CD8-positive, alpha-beta memory T cell (primary cell): ENCODE results near the gene RECQL5. TPM values are rescaled to one million over a fixed set of nuclear protein-coding genes. Genes with fewer than 3 reads are reported as not detected.

ENCODE experiments used
- CTCF ChIA-PET: fragments of 350-600 bp; sonication (Branson Sonifier 250); formaldehyde crosslinking; loops from one replicate; lab custom pipeline; 2021; ENCODE audit warnings: antibody characterized with exemption; lab: Charles Lee
- POLR2A ChIA-PET: fragments of 350-600 bp; sonication (Branson Sonifier 250); formaldehyde crosslinking; loops from one replicate; lab custom pipeline; 2021; ENCODE audit warnings: antibody characterized with exemption; lab: Charles Lee
- DNase-seq, 5 donors: peaks; one replicate each; pipeline versions ENCODE4 v3.0.0 to v3.0.0-alpha.2; 2020 to 2022; ENCODE audit warnings: mixed read lengths in 1 of 5
- H3K27ac ChIP-seq: one replicate; pipeline ENCODE4 v1.7.0; 2013; ENCODE audit warnings: low read depth, mild to moderate bottlenecking, low read length, moderate library complexity
- H3K27me3 ChIP-seq: 2 replicates; pipeline ENCODE4 v1.7.0; 2013; ENCODE audit warnings: low read length, mild to moderate bottlenecking; ENCODE audit not compliant: insufficient read depth, poor library complexity, severe bottlenecking
- H3K36me3 ChIP-seq: 2 replicates; pipeline ENCODE4 v1.7.0; 2013; ENCODE audit warnings: mild to moderate bottlenecking, low read length, moderate library complexity; ENCODE audit not compliant: insufficient read depth
- H3K4me1 ChIP-seq: 2 replicates; pipeline ENCODE4 v1.7.0; 2013; ENCODE audit warnings: mild to moderate bottlenecking, low read length, moderate library complexity; ENCODE audit not compliant: insufficient read depth
- H3K4me3 ChIP-seq: 2 replicates; pipeline ENCODE4 v1.7.0; 2013; ENCODE audit warnings: mild to moderate bottlenecking, low read length
- H3K9me3 ChIP-seq: 2 replicates; pipeline ENCODE4 v1.7.0; 2013; ENCODE audit warnings: mild to moderate bottlenecking, low read length
- H3K27ac Mint-ChIP-seq, 8 donors: one replicate each; pipeline ENCODE4 v1.8.0; 2020 to 2021; ENCODE audit warnings: mixed read lengths in 8 of 8, mild to moderate bottlenecking in 6 of 8, inconsistent platforms in 3 of 8, moderate library complexity in 3 of 8
- H3K27me3 Mint-ChIP-seq, 2 donors: one replicate each; pipeline ENCODE4 v1.8.0; 2020 to 2021; ENCODE audit warnings: mixed read lengths in 2 of 2, mild to moderate bottlenecking in 1 of 2, moderate library complexity in 1 of 2
- H3K36me3 Mint-ChIP-seq, 3 donors: one replicate each; pipeline ENCODE4 v1.8.0; 2020 to 2021; ENCODE audit warnings: mixed read lengths in 3 of 3, inconsistent platforms in 1 of 3, mild to moderate bottlenecking in 1 of 3
- H3K4me1 Mint-ChIP-seq, 3 donors: one replicate each; pipeline ENCODE4 v1.8.0; 2020 to 2021; ENCODE audit warnings: mixed read lengths in 3 of 3, inconsistent platforms in 1 of 3, mild to moderate bottlenecking in 1 of 3
- H3K4me3 Mint-ChIP-seq, 7 donors: one replicate each; pipeline ENCODE4 v1.8.0; 2020 to 2021; ENCODE audit warnings: mixed read lengths in 7 of 7, mild to moderate bottlenecking in 6 of 7, moderate library complexity in 4 of 7, inconsistent platforms in 2 of 7
- H3K9me3 Mint-ChIP-seq, 5 donors: one replicate each; pipeline ENCODE4 v1.8.0; 2020 to 2022; ENCODE audit warnings: mixed read lengths in 5 of 5, mild to moderate bottlenecking in 3 of 5, moderate library complexity in 2 of 5, inconsistent platforms in 1 of 5
- polyA plus RNA-seq: library from polyadenylated mRNA; unstranded; fragments of 300-500 nt; fragmentation: Illumina TruSeq; gene quantifications from one replicate; pipeline ENCODE4 v1.2.3, GENCODE V29; 2021
- total RNA-seq, 2 experiments: library from RNA; stranded (reverse); gene quantifications; one replicate each; pipeline ENCODE4 v1.2.3, GENCODE V29; 2021

RECQL5 gene
- total and polyA plus RNA-seq, 3 experiments from 2014 or later: 16.0 to 30.3 (median 28.5) TPM

DNA sequence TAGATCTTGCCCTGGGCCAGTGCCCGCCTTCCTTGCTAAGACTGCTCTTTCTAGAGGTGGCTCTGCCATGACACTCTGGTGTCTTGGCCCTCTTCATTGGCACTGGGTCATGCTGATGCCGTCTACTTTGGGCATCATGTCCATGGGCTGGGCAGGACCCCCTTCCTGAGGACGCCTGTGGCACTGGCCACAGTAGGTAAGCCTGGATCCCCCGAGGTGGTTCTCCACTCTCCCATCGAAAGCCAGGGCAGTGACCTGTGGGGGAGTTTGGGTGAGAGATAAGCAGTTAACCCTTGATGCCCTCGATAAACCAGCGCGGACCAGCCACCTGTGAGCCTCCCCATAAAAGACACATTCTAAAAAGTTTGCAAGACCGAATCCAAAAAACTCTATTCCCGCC, 34.3 kb upstream of the RECQL5 start:
- Histone ChIP-seq H3K4me1 (no peaks in the 10 kb centered on the region), H3K27me3 (no peaks in the 10 kb centered on the region), H3K27ac (no peak overlapping the region), H3K4me3 (no peak overlapping the region), H3K36me3 (peaks cover 63% of the 10 kb centered on the region), H3K9me3 (no peaks in the 10 kb centered on the region)
- POLR2A ChIA-PET: no interaction called here
- CTCF ChIA-PET: no interaction called here
- no peak for DNase-seq
- Mint-ChIP-seq H3K9me3 (no peaks in the 10 kb centered on the region), H3K27ac (peak overlapping the region in 1 of 8 donors; percentile 39), H3K4me1 (peaks cover 0 to 6% (median 4%) of the 10 kb centered on the region in 3 donors), H3K4me3 (no peak overlapping the region), H3K36me3 (peaks cover 10 to 93% (median 29%) of the 10 kb centered on the region in 3 donors), H3K27me3 (no peaks in the 10 kb centered on the region)

DNA sequence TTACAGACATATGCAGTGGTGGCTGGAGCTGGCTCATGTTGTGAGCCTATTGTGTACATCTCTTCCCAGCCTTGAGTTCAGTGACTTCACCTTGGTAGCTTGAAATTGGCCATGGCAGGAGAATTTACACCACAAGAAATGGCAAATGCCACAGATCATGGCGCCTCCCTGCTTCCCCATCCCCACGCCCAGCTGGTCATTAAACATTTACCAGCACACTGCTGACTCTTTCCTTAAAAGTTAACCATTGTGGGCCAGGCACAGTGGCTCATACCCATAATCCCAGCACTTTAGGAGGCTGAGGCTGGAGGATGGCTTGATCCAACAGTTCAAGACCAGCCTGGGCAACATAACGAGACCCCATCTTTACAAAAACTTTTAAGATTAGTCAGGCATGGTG, 31.7 kb upstream of the RECQL5 start:
- H3K9me3 ChIP-seq: no peaks in the 10 kb centered on the region
- no peak for DNase-seq
- POLR2A ChIA-PET: interaction anchor here (0.6 kb wide), 1 partner anchor 10 kb away, joined by 5 read pairs; no protein-coding TSS in a partner anchor
- Mint-ChIP-seq H3K27me3 (no peaks in the 10 kb centered on the region), H3K36me3 (peaks cover 6 to 91% (median 26%) of the 10 kb centered on the region in 3 donors), H3K4me1 (peaks cover 3 to 6% (median 4%) of the 10 kb centered on the region in 3 donors), H3K4me3 (no peak overlapping the region), H3K27ac (peak overlapping the region in 1 of 8 donors; percentile 40), H3K9me3 (no peaks in the 10 kb centered on the region)
- no peaks in the 10 kb centered on the region for H3K4me1 ChIP-seq
- H3K27ac ChIP-seq: no peak overlapping the region
- H3K27me3 ChIP-seq: no peaks in the 10 kb centered on the region
- H3K36me3 ChIP-seq: peaks cover 63% of the 10 kb centered on the region
- CTCF ChIA-PET: interaction anchor here (0.8 kb wide), 1 partner anchor 51 kb away, joined by 4 read pairs; no protein-coding TSS in a partner anchor
- H3K4me3 ChIP-seq: no peak overlapping the region

DNA sequence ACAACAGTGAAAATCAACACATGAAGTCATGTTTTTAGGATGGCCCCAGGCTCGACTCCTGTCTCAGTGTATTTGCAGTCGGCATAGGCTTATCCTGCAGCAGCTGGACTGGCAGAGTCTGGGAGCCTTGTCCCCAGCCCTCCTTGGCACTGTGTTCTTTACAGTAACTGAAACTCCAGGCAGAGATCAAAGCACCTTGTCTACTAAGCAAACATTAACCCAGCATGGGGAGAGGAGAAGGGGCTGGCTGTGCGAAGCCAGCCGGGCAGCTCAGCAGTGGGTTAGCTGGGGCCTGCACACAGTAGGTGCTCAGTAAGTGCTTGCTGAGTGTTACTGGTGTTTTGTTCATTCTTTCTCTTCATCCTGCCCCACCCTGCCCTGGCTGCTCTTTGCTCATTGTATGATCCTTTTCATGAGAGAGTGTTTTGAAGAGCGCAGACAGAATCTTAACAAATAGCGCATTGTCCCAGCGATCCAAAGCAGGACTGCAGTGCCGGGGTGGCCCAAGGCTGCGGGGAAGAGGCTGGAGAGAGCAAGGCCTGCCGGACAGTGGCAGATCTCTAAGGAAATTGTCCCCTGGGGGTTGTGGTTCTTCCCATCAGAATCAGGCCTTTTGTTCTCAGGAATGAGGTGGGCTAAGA, 30.8 kb upstream of the RECQL5 start:
- no peak for DNase-seq
- H3K4me3 Mint-ChIP-seq: no peak overlapping the region
- Histone ChIP-seq H3K36me3 (peaks cover 64% of the 10 kb centered on the region), H3K4me3 (no peak overlapping the region), H3K4me1 (no peaks in the 10 kb centered on the region), H3K9me3 (no peaks in the 10 kb centered on the region), H3K27me3 (no peaks in the 10 kb centered on the region), H3K27ac (no peak overlapping the region)
- ChIA-PET POLR2A (no interaction called here), CTCF (interaction anchor here (0.8 kb wide), 1 partner anchor 52 kb away, joined by 4 read pairs; no protein-coding TSS in a partner anchor)
- no peaks in the 10 kb centered on the region for H3K9me3 Mint-ChIP-seq
- H3K27me3 Mint-ChIP-seq: no peaks in the 10 kb centered on the region
- H3K4me1 Mint-ChIP-seq: peaks cover 3 to 6% (median 4%) of the 10 kb centered on the region in 3 donors
- peak overlapping the region in 2 of 8 donors; percentile 17 to 59 for H3K27ac Mint-ChIP-seq
- peaks cover 6 to 91% (median 24%) of the 10 kb centered on the region in 3 donors for H3K36me3 Mint-ChIP-seq

DNA sequence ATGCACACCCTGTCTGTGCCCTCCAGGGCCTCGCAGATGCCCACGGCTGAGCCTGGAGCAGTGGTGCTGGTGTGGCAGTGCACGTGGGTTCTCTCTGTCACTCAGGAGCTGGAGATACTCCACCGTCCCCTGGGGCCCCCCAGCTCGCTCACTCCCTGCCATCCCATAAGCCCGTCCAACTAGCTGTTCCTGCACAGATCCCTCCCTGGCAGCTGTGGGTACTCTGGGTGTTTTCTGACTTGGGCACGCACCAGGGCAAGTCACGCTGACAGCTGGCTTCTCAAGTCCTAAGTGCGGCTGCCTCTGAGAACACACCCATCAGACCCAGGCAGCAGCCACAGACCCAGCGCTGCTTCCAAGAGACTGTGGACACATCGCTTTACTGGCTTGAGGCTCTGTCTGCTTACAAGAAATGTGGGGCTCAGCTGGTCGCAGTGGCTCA, 28.9 kb upstream of the RECQL5 start:
- H3K36me3 Mint-ChIP-seq: peaks cover 0 to 90% (median 16%) of the 10 kb centered on the region in 3 donors
- H3K9me3 Mint-ChIP-seq: no peaks in the 10 kb centered on the region
- Histone ChIP-seq H3K4me1 (peaks cover 9% of the 10 kb centered on the region), H3K9me3 (no peaks in the 10 kb centered on the region), H3K4me3 (no peak overlapping the region), H3K27ac (no peak overlapping the region), H3K27me3 (no peaks in the 10 kb centered on the region), H3K36me3 (peaks cover 59% of the 10 kb centered on the region)
- ChIA-PET POLR2A (no interaction called here), CTCF (no interaction called here)
- no peak overlapping the region for H3K4me3 Mint-ChIP-seq
- H3K27me3 Mint-ChIP-seq: no peaks in the 10 kb centered on the region
- peaks cover 13 to 20% (median 15%) of the 10 kb centered on the region in 3 donors for H3K4me1 Mint-ChIP-seq
- H3K27ac Mint-ChIP-seq: no peak overlapping the region
- DNase-seq: no peak

DNA sequence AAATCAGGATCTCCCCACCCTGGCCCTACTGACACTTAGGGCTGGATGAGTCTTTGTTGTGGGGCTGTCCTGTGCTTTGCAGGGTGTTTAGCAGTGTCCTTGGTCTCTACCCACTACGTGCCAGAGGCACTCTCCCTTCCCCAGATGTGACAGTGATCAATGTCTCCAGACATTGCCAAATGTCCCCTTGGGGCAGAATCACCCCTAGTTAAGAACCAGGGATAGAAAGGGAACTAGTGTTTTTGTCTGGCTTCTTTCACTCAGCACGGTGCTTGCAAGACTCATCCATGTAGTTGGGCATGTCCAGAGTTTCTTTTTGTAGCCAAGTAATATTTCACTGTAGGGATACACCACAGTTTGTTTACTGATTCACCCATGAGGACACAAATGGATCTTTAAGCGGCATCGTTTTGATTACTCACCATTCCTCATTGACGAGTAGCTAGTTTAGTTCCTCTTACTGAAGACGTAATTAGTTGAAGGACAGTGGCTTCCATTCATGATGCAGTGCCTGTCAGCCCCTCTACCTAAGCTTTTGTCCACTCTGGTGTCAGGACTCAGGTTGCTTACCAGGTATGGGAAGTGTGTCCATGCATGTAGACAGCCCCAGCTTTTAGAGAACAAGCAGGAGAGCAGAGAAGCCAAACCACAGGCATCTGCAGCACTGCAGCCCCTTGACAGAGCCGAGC, 28.3 kb upstream of the RECQL5 start:
- Histone ChIP-seq H3K36me3 (peaks cover 54% of the 10 kb centered on the region), H3K4me1 (peaks cover 14% of the 10 kb centered on the region), H3K9me3 (no peaks in the 10 kb centered on the region), H3K27ac (no peak overlapping the region), H3K4me3 (no peak overlapping the region), H3K27me3 (no peaks in the 10 kb centered on the region)
- Mint-ChIP-seq H3K4me3 (no peak overlapping the region), H3K27me3 (no peaks in the 10 kb centered on the region), H3K36me3 (peaks cover 0 to 90% (median 12%) of the 10 kb centered on the region in 3 donors), H3K27ac (peak overlapping the region in 1 of 8 donors; percentile 25), H3K4me1 (peaks cover 18 to 26% (median 21%) of the 10 kb centered on the region in 3 donors), H3K9me3 (no peaks in the 10 kb centered on the region)
- POLR2A ChIA-PET: no interaction called here
- CTCF ChIA-PET: no interaction called here
- no peak for DNase-seq

DNA sequence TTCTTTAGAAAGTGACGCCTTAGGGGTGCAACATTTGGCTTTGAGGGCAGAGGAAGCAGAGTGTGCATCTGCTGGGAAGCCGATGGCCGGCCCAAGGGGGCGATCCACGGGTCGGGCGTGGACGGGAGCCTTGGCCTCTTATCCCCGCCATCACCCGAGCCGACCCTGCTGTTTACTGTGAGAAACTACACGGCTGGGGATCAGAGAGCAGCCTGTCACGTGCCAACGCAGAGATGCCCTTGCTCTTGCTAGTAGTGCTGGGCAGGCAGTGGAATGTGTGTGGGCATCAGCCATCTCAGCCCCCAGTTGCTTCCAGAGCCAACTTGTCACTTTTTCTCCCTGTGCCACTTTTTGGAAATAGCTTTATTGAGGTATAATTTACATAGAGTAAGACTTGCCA, 27.6 kb upstream of the RECQL5 start:
- no peak overlapping the region for H3K4me3 Mint-ChIP-seq
- no peak overlapping the region for H3K4me3 ChIP-seq
- H3K9me3 Mint-ChIP-seq: no peaks in the 10 kb centered on the region
- POLR2A ChIA-PET: no interaction called here
- peaks cover 22 to 31% (median 26%) of the 10 kb centered on the region in 3 donors for H3K4me1 Mint-ChIP-seq
- H3K36me3 ChIP-seq: peaks cover 46% of the 10 kb centered on the region
- DNase-seq: no peak
- CTCF ChIA-PET: interaction anchor here (1.3 kb wide), 1 partner anchor 54 kb away, joined by 3 read pairs; no protein-coding TSS in a partner anchor
- peaks cover 21% of the 10 kb centered on the region for H3K4me1 ChIP-seq
- no peak overlapping the region for H3K27ac Mint-ChIP-seq
- no peaks in the 10 kb centered on the region for H3K27me3 ChIP-seq
- no peaks in the 10 kb centered on the region for H3K9me3 ChIP-seq
- H3K27me3 Mint-ChIP-seq: no peaks in the 10 kb centered on the region
- H3K27ac ChIP-seq: no peak overlapping the region
- peaks cover 0 to 86% (median 8%) of the 10 kb centered on the region in 3 donors for H3K36me3 Mint-ChIP-seq

DNA sequence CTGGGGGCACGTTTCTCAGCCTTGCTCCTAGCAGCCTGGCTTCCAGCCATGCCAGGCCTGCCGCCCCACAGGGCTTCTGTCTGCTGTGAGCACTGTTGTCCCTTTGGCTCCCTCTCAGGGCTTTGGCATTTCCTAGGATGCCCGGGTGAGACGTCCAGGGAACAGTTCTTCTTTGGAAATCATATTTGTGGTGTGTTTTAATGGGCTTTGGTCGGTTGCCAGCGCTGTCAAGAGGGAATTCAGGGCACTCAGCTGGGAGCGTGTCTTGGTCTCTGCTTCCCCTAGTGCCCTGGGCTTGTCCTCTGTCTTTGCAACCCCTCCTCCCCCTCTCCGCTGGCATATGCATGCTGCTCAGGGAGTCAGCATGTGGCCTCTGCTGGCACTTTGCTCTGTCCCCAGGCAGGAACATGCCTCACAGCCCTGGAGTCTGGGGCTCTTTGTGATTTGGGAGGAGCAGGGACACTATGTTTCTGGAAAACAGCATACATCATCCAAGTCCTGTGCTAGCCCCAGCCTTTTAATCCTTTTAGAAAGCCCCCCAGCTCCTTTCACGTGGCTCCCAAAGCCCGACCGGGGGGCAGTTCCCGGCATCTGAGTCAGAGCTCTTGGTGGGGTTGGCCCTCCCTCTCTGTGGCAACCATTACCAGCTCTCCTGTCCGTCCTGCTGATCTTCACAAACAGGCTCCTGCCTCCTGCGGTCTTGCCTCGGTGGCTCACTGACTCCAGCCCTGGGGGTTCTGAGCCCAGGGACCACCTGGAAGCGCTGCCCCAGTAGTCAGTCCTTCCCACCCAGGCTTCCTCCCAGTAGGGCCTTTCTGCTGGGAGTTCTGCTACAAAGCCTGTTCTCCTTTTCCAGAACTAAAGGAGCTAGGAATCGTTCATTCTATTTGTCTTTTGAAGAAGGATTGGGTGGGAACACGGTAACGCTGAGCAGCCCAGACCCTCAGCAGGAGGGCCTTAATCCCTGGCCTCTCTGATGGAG, 26.8 kb upstream of the RECQL5 start:
- no peaks in the 10 kb centered on the region for H3K27me3 Mint-ChIP-seq
- H3K27ac Mint-ChIP-seq: peak overlapping the region in 1 of 8 donors; percentile 50
- no peak overlapping the region for H3K4me3 ChIP-seq
- H3K36me3 ChIP-seq: peaks cover 45% of the 10 kb centered on the region
- H3K4me1 Mint-ChIP-seq: peaks cover 28 to 39% (median 34%) of the 10 kb centered on the region in 3 donors
- no peak for DNase-seq
- H3K4me3 Mint-ChIP-seq: no peak overlapping the region
- ChIA-PET CTCF (interaction anchor here (1.1 to 1.3 kb wide), 2 partner anchors 10 to 54 kb away, joined by 3 read pairs; no protein-coding TSS in a partner anchor), POLR2A (no interaction called here)
- H3K27ac ChIP-seq: no peak overlapping the region
- H3K9me3 ChIP-seq: no peaks in the 10 kb centered on the region
- peaks cover 0 to 84% (median 7%) of the 10 kb centered on the region in 3 donors for H3K36me3 Mint-ChIP-seq
- H3K9me3 Mint-ChIP-seq: no peaks in the 10 kb centered on the region
- H3K4me1 ChIP-seq: peaks cover 28% of the 10 kb centered on the region
- H3K27me3 ChIP-seq: no peaks in the 10 kb centered on the region
